Measurements from ENCODE around the gene AHNAK2.

The AHNAK2 gene

DNA sequence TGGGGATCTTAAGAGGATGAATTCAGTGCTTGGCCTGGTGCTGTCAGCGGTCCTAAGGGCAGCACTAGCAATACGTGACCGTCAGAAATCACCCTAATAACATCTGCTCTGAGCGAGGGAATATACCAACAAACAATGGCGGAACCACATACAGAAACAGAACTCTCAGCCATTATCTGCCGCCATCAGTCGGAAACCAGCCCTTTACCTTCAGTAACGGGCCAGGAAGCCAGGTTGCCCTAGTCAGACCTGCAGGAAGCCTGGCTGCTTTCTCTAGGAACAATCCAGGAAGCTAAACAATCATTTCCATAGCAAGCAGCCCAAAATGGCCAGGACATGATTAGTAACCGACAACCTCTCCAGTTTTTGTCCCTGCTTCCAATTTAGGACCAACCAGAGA lies 37.1 kb upstream of the AHNAK2 start:
- TF ChIP-seq, protein P1, sequence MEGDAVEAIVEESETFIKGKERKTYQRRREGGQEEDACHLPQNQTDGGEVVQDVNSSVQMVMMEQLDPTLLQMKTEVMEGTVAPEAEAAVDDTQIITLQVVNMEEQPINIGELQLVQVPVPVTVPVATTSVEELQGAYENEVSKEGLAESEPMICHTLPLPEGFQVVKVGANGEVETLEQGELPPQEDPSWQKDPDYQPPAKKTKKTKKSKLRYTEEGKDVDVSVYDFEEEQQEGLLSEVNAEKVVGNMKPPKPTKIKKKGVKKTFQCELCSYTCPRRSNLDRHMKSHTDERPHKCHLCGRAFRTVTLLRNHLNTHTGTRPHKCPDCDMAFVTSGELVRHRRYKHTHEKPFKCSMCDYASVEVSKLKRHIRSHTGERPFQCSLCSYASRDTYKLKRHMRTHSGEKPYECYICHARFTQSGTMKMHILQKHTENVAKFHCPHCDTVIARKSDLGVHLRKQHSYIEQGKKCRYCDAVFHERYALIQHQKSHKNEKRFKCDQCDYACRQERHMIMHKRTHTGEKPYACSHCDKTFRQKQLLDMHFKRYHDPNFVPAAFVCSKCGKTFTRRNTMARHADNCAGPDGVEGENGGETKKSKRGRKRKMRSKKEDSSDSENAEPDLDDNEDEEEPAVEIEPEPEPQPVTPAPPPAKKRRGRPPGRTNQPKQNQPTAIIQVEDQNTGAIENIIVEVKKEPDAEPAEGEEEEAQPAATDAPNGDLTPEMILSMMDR (conservative IDR thresholded peaks at IDR 0.05), result no peak
- H3K27ac ChIP-seq, result peak overlapping the region; percentile 6; the same call in 1 of the 2 replicates

DNA sequence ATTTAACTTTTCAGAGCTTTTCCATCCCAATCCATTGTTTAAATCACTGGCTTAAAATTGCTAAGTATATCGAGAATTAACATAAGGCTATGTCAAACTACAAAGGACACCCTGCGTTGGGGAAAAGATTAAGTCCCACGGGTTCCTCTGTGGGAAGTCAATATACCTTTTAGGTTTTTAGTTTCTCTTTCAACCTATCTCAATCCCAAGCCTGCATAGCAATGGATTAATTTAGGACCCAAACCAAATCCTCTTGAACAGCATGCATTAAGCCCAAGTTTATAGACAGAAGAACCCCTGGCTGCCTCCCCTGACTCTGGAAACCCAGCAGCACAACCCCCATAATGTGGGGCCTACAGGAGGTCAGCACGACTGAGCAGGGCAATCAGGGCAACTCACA lies 36.5 kb upstream of the AHNAK2 start:
- no peak for TF ChIP-seq ZFX (IDR thresholded peaks at IDR 0.05)
- no peak overlapping the region for H3K27ac ChIP-seq

DNA sequence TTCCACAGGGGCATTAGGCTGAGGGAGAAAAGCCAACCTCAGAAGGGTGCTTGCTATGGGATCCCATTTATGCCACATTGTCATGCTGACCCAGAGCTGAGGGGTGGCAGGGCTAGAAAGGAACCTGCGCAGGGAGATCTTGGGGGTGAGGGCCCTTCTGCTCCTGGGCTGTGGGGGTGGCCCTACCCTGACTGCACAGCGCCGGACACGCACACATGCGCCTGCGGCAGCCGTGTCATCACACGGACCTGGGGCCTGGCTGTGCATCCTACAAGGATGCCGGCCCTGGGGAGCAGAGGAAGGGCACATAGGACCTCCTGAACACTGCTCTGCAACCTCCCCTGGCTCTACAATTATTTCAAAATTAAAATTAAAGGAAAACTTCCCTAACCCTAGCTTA lies 35.9 kb upstream of the AHNAK2 start:
- TF ChIP-seq, protein P1 (conservative IDR thresholded peaks at IDR 0.05), result no peak
- no peak for TF ChIP-seq ZFX (IDR thresholded peaks at IDR 0.05)
- H3K27ac ChIP-seq, result no peak overlapping the region

DNA sequence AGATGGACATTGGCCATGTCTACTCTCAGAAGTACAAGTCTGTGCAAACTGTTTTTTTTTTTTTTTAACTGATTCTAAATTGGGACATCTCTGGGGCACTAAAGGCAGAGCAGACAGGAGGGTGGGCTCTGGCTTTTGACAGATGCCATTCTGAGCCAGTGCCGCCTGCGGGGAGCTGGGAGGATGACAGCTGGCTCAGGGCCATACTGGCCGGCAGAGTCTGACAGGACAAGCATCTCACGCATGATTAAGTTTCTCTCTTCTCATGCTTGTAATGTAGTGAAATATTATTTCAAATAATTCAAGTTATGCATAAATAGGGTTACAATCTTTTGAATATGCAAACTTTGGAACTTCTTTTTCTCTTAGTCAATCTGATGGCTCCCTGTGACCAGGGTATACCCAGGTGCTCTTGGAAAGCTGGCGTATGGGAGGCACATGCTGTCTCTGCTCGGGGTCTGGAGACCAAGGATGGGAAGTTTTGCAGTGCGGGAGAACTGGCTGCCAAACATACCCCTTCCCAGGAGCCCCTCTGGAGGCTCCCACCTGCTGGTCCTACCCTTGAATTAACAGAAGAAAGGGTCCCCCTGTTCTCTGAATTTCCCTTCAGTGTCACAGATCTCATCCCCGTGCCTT lies 35.1 kb upstream of the AHNAK2 start:
- no peak overlapping the region for H3K27ac ChIP-seq
- TF ChIP-seq ZFX (IDR thresholded peaks at IDR 0.05), result no peak
- TF ChIP-seq, protein P1 (conservative IDR thresholded peaks at IDR 0.05), result no peak; the same call in 1 of the 2 replicates

DNA sequence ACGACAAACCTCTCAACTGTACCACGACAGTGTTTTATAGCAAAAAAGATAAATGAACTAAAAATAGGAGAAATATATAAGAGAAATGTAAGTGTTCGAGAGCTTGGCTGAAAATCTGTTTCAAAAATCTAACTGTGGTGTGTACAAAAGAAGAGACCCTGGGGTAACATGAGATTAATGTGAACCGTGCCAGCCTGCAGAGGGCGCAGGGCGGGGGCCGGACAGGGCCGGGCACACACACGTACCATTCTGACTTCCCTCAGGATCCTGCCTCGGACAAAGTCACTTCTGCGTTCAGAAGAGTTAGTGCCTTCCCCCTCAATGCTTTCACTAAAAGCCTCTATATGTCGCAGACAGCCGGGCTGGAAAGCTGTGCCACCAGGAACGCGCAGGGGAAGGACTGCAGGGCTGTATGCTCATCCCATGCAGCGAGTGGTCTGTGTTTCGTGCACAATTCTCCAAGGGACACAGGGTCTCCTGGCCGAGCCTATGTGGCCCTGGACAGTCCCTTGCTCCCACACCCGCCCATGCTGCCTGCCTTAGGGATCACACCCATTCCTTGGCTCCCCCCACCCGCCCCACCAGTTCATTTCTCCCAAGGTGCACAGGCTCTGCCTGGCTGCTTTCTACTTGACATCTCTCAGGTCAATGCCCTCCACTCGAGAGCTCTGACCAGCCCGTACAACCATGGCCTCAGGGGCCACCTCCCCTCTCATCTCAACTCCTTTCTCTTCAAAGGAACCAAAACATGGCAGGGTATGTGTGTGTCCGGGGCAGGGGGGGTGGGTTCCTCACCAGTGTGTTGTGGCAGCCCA lies 34.2 kb upstream of the AHNAK2 start:
- no peak overlapping the region for H3K27ac ChIP-seq
- TF ChIP-seq ZFX (IDR thresholded peaks at IDR 0.05), result no peak
- TF ChIP-seq, protein P1 (conservative IDR thresholded peaks at IDR 0.05), result no peak

DNA sequence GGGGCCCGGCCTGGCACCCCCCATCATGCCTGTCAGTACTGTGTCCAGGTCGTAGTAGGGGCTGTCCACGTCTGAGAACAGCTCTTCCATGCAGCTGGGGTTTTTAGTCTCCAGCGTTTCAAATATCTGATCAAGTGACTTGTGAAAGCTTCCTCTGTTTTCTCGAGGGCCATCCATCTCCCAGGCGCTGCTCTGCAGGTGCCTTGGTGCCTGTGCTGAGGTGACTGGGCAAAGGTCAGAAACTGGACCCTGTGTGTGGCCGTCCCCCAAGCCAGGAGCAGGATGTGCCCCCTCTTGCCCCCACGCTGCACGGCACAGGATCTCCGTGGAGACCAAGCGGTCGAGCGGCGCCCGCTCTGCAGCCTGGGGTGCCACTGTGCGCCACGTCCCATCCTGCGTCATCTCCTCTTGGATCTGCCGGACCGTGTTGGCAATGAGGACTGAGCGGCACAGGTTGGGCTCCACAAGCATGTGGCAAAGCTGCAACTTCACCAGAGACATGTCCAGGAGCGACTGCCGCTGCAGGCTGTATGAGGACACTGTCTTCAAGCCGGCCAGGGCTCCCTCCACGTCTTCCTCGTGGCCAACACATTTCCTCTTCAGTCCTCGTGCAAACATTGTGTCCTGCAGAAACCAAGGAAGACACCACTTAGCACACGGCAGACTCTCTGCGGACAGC lies 33.3 kb upstream of the AHNAK2 start:
- H3K27ac ChIP-seq, result no peak overlapping the region
- no peak for TF ChIP-seq ZFX (IDR thresholded peaks at IDR 0.05)

DNA sequence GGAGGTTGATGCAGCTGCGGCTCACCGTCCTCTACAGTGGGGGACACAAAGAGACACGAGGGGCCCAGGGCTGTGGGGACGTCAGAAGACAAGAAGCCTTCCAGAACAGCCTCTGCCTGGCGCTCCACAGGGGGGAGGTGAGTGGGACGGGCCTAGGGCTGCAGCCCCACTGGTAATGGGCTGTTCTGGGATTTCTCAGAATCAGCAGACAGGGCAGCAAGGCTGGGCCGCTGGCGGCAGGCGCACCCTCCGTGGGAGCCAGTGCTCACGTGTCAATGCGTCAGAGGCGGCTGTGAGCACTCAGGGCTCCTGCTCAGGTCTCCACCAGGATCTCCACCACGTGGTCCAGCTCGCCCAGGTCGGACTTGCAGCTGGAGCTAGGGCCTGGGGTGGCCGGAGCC lies 32.7 kb upstream of the AHNAK2 start:
- TF ChIP-seq, protein P1 (conservative IDR thresholded peaks at IDR 0.05), result no peak
- TF ChIP-seq ZFX (IDR thresholded peaks at IDR 0.05), result no peak
- H3K27ac ChIP-seq, result no peak overlapping the region

DNA sequence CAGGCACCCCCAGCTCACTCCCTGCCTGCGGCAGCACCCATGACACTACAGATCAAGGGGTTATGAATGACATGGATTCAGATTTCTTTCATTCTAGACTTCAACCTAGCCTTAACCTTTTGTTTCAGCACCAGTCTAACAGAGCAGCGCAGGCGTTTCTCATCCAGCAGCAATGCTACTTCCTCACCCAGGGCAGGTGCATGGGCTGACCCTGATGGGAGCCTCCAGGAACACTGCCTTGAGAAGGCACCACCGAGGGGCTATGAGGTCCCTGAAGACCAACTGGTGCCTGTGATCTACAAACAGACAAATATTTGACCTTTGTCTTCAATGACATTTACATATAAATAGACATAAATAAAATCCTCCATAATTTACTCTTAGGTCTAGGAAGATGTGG lies 31.9 kb upstream of the AHNAK2 start:
- no peak overlapping the region for H3K27ac ChIP-seq
- TF ChIP-seq ZFX (IDR thresholded peaks at IDR 0.05), result no peak
- TF ChIP-seq, protein P1 (conservative IDR thresholded peaks at IDR 0.05), result no peak
